HG03575 (cell line): ENCODE measurements around the gene CKAP2.
A peak's percentile ranks its signal among the peaks of the same experiment; 100 is the strongest.
"Not testable (repeated sequence)": the region's sequence is repeated elsewhere in the genome, so short reads cannot be mapped to it uniquely, and the experiment has no call there.

Experiments
- ATAC-seq: cut with Tn5 transposase; IDR thresholded peaks from one replicate; pipeline ENCODE4 v1.9.1; 2021; ENCODE audit not compliant: unreplicated experiment, insufficient number of reproducible peaks, low FRiP score; ENCODE audit errors: extremely low read depth

CKAP2 gene

DNA sequence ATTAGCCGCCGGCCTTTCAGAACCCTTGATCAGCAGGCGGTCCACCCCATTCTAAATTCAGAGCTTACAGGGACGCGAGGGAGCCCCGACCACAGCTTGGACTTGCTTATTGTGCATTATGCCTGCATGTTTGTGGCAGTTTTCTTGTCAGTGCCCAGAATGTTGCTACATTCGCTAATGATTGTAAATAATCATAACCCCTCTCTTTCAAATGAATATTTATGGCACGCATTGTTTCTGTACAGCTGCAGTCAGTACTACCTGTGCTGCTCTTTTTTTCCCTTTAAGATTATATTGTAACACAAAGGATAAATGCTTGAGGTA lies 4.5 kb upstream of the CKAP2 start:
- no peak for ATAC-seq

DNA sequence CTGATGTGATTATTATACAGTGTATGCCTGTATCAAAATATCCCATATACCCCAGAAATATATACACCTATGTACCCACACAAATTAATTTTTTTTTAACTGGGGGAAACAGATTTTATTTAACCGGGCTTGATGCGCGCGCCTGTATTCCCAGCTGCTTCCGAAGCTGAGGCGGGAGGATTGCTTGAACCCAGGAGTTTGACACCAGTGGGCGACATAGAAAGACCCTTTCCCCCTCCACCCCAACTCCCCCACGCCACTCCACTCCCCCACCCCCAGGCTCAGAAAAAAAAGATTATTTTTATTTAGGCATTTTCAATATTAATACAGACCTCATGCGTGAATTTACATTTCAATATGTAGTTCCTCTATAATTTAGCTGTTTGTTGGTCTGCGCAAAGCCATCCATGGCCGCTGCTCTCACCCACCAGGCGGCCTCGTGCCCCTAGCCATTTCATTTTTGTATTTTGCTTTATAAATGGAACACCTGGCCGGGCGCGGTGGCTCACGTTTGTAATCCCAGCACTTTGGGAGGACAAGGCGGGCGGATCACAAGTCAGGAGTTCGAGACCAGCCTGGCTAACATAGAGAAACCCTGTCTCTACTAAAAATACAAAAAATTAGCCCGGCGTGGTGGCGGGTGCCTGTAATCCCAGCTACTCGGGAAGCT lies 4.0 kb upstream of the CKAP2 start:
- ATAC-seq: no peak

DNA sequence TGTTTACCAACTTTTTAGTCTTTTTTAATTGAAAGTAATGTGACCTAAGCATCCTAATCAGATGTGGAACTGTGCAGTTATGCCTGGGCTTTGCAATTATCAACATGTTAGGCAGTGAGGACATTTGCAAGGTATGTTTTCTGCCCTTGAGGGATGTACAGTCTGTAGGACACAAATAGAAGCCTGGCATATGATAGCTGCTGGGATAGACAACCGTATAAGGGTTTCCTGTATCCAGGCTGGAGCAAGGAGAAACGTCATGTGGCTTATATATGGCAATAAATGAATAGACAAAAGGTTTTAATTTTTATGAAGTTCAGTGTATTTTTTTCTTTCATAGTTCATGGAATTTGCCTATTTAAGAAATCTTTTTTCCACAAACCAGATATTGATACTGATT lies 2.8 kb upstream of the CKAP2 start:
- no peak for ATAC-seq

DNA sequence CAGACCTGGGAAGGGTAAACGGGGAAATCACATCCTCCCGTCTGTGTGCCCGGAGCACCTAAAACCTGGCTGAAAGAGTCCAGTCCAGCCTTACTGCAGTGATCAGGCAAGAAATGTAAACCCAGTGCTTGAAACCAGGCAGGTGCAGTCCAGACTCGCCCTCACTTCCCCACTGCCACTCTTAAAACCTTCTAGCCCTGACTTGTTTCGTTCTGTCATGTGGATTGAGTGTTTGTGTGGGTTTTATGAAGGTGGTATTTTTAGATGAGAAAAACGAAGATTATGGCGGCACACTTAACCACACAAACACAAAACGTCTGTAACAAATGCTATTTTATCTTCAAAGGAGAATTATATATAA lies 839 bp upstream of the CKAP2 start:
- ATAC-seq: no peak

DNA sequence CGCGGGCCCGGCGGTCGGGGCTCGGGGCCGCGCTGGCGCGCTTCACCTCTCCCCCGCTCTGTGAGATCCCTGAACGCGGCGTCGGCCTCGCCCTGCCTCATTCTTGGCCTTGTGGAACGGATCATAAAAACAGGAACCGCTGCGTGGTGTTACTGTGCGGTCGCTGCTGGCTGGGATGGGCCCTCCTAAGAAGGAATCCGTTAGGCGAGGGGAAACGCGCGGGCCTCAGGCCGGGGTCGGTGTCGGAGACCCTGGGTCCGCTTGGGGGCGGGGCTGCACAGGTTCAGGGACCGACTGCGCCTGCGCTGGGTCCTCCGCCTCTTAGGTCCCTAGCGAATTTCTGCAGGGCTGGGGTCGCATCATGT lies 381 bp downstream of the CKAP2 start:
- peak; percentile 10 for ATAC-seq

DNA sequence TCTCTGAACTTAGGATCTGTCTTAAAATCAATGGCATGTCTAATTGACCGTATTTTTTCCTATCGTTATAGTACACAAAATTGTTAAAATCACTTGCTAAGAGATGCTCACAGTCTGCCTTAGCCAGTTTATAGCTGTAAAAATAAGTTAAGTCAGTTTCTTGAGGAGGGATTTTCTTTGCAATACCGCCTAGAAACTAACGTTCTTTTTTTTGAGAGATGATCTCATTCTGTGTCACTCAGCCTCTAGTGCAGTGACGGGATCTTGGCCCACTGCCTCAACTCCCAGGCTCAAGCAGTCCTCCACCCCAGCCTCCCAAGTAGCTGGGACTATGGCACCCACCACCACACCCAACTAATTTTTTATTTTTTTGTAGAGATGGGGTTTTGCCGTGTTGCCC lies 4.4 kb downstream of the CKAP2 start:
- no peak for ATAC-seq

DNA sequence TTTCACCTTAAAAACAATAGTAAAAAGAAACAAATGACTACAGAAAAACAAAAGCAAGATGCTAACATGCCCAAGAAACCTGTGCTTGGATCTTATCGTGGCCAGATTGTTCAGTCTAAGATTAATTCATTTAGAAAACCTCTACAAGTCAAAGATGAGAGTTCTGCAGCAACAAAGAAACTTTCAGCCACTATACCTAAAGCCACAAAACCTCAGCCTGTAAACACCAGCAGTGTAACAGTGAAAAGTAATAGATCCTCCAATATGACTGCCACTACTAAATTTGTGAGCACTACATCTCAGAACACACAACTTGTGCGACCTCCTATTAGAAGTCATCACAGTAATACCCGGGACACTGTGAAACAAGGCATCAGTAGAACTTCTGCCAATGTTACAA lies 6.0 kb downstream of the CKAP2 start:
- ATAC-seq: no peak

DNA sequence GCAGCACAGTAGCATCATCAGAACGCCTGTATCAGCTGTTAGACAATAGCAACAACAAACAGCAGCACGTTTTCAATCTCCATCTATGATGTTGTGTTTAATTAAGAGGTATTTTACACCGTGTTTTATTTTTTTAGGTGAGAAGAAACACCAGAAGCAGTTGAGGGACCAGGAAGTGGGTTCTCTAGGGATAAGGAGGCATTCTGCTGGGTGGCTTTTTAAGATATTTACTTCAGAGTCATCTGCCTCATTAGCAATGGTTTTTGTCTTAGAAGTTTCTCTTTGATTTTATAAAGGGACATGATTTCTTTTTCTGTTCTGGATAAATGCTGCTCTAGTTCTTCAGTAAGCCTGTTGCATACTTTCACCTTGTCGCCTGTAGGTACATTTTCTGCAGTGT lies 8.2 kb downstream of the CKAP2 start:
- ATAC-seq: no peak

DNA sequence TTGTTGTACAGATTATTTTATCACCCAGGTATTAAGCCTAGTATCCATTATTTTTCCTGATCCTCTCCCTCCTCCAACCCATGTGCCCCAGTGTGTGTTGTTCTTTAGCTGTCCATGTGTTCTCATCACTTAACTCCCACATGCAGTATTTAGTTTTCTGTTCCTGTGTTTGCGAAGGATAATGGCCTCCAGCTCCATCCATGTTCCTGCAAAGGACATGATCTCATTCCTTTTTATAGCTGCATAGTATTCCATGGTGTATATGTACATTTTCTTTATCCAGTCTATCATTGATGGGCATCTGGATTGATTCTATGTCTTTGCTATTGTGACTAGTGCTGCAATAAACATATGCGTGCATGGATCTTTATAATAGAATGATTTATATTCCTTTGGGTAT lies 13.2 kb downstream of the CKAP2 start:
- not testable (repeated sequence) for ATAC-seq

DNA sequence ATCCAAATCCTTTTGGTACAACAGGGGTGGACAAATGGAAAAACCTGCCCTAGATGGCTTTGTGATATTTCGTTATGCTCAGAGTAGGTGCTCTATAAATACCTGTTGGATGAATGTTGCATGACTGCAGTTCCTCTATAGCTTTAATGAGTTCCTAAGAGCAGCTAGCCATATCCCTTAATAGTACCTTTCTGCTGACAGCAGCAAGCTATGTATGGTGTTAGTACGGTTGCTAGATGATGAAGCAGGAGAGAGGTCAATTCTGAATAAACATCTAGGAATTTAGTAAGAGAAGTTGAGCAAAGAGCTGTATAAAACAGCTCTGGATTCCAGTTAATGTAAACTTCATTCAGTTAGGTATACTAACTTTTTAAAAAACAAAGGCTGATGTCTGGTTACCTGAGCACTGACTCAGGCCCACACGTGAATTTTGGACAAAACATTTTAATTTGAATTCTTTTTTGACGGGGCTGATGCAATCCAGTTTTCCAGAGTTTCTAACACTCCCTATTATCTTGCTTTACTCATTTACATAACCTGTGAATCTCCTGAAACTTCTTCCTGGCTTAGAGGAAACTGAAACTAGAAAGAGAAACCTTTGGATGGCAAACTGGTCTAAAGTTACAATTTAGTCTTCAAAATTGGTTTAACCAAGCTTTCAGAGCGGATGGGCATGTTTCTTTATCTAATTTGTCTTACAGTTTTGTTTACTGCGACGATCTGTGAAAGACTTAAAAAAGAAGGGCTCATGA lies 25.6 kb downstream of the CKAP2 start:
- not testable (repeated sequence) for ATAC-seq

DNA sequence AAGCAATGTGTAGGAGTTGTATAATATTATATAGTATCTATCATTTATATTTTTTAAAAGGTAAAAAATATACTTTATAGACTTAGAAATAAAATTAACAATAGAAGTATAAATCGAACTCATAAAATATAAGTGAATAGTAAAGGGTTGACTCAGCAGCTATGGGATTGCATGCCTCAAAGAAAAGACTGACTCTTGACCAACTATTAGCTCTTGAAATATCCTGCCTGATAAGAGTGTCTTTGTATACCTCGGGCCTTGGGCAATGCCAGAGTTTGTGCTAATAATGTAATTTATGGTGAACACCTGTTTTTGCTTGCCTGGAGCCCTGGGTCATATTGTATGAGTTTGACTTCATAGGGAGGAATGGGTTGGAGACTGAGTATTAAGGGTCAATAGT lies 31.8 kb downstream of the CKAP2 start:
- not testable (repeated sequence) for ATAC-seq

DNA sequence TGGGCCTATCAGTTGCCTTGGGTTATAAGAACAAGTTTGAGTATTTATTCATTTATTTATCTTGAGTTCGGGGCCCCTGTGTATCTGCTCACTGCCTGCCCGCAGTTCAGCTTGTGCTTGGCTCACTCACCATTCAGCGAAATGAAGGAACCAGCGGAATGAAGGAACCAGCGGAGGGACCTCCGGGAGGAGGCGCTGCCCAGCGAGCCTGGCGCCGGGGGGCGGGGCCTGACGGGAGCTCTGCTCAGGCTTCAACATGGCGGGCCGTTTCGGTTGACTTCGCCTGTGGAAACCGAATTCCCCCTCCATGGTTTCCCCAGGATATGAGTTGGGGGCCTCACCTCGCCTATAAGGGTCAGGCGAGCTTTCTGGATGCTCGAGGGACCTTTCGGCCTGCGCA lies 33.5 kb downstream of the CKAP2 start:
- ATAC-seq: not testable (repeated sequence)

DNA sequence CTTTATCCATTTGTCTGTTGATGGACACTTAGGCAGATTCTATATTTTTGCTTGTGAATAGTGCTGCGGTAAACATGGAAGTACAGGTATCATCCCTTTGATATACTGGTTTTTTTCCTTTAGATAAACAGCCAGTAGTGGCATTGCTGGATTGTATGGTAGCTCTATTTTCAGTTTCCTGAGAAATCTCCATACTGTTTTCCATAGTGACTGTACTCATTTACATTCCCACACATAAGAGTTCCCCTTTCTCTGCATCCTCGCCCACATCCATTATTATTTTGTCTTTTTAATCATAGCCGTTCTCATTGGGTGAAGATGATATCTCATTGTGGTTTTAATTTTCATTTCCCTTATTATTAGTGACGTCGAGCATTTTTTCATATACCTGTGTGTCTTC lies 35.7 kb downstream of the CKAP2 start:
- not testable (repeated sequence) for ATAC-seq

DNA sequence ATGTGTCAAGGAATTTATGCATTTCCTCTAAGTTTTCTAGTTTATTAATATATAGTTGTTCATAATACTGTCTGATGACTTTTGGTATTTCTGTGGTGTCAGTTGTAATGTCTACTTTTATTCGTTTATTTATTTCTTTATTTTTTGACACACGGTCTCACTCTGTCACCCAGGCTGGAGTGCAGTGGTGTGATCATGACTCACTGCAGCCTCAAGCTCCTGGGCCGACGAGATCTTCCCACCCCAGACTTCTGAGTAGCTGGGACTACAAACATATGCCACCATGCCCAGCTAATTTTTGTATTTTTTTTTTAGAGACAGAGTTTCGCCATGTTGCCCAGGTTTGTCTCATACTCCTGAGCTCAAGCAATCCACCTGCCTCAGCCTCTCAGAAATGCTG lies 39.0 kb downstream of the CKAP2 start:
- not testable (repeated sequence) for ATAC-seq

DNA sequence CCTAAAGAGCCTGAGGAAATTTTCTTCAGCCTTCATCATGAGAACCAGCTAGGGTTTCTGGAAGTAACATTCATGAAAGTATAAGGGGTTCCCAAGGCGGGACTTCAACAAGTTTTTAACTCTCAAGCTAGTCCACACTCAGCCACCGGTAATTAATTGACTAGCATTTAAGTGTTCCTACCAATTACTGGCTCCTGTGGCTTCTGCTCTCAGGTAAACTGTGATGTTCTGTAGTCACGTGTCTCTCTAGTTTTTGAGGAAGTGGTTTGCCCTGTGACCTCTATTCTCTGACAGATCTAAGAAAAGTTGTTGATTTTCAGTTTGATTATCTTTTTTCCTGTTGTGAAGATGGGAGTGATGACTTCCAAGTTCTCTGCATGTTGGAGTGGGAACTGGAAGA lies 42.7 kb downstream of the CKAP2 start:
- ATAC-seq: not testable (repeated sequence)

DNA sequence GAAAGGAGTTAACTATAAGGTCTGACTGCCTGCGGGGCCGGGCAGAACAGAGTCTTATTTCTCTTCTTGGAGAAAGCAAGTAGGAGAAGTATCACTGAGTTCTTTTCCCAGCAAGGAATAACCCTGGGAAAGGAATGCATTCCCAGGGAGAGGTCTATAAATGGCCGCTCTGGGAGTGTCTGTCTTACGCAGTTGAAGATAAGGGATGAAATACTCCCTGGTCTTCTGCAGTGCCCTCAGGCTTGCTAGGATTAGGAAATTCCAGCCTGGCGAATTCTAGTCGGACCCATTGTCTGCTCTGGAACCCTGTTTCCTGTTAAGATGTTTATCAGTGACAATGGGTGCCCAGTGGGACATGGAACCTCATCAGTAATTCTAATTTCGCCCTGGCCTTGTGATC lies 47.0 kb downstream of the CKAP2 start:
- ATAC-seq: not testable (repeated sequence)

DNA sequence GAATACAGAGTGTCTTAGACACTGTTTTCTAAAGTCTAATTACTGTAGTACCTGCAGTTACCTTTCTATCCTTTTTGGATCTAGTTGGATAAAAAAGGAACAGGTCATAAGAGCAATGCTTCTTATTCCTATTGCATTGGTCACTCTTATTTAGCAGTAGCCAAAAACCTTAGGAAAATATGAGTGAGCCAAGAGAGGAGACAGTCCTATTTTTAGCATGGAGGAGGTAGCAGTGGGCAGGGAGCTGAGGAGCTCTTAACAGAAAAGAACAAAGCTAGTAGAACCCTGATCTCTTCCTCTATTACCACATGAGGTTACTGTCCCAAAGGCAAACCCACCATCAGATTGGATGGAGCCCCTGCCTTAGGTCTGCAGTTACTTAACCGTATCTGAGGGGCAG lies 50.6 kb downstream of the CKAP2 start:
- not testable (repeated sequence) for ATAC-seq

DNA sequence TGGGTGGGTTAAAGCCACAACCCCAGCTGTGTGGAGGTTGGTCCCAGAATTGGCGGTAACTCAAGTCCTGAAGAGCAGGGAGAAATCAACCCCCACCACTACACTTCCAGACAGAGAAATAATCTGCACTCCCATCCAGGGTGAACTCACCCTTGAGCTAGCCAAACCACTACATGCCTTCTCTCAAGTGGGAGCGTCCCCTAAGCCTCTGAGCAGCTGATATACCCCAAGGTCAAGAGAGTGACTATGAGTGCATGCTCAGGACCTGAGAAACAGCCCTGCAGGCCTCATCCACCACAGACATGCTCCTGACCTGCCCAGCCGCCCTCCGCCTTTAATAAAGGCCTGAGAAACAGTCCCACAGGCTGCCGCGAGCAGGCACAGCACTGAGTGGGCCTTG lies 54.3 kb downstream of the CKAP2 start:
- not testable (repeated sequence) for ATAC-seq

DNA sequence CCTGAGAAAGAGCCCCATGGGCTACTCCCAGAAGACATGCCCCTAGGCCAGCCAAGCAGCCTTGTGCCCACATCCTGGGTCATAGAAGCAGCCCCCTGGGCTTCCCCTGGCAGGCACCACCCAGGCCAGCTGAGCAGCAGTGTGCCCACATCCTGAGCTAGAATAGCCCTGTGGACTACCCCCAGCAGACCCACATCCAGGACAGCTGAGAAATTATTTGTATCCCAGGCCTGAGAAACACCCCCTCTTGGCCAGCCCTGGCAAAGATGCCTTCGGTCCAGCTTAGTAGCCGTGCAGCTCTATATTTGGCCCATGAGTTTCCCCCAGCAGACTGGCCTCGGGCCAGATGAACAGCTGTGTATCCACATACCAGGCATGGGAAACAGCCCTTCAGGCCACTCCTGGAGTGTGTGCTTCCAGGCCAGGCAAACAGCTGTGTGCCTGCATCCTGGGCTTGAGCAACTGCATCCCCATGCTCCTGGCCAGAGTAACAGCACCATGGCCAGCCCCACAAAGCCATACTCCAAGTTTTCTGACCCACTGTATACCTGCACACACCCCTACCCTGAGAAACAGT lies 55.0 kb downstream of the CKAP2 start:
- not testable (repeated sequence) for ATAC-seq

DNA sequence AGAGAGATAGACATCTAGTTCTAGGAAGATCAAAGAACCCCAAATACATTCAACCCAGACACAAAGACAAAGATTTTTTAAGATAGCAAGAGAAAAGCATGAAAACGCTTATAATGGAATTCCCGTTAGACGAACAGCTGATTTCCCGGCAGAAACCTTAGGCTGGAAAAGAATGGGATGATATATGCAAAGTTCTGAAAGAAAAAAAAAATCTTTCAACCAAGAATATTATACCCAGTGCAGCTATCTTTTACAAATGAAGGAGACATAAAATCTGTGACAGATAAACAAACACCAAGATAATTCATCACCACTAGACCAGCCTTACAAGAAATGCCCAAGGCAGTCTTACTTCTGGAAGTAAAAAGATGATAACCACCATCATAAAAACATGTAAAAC lies 56.3 kb downstream of the CKAP2 start:
- not testable (repeated sequence) for ATAC-seq
